SIG-M5 treated with dmso at 0.1 percent for 504 hours (cell line): ENCODE data around the gene PLXND1.
A peak's percentile ranks its signal among the peaks of the same experiment; 100 is the strongest.

Source experiments
- DNase-seq: peaks from one replicate; lab custom pipeline; 2025; ENCODE audit not compliant: unreplicated experiment; lab: John Stamatoyannopoulos, UW

The PLXND1 gene

GRCh38 chr3:129603561-129603942, 2.9 kb downstream of the PLXND1 start:
- DNase-seq: no peak

GRCh38 chr3:129602730-129603560, 3.5 kb downstream of the PLXND1 start:
- peak; percentile 18 for DNase-seq

- no peak for DNase-seq
Measured at GRCh38 chr3:129602309-129602708, 4.2 kb downstream of the PLXND1 start.

- no peak for DNase-seq
Measured at GRCh38 chr3:129601713-129602112, 4.8 kb downstream of the PLXND1 start.

DNA sequence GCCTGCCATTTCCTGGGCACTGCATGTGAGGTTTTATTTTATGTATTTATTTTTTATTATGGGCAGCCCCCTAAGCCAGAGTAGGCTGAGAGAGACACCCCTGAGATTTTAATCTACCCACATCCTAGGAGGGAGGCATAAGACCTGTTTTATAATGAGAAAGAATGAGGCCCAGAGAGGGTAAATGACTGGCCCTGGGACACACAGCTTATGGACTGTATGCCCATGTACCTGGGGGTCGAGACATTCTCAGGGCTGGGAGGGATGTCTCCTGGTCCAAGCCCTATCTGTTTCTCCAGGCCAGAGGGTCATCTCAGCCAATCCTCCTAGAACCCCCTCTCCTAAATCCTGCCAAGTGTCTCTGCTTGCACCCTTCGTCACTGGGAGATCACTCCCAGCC, 6.1 kb downstream of the PLXND1 start:
- no peak for DNase-seq

DNA sequence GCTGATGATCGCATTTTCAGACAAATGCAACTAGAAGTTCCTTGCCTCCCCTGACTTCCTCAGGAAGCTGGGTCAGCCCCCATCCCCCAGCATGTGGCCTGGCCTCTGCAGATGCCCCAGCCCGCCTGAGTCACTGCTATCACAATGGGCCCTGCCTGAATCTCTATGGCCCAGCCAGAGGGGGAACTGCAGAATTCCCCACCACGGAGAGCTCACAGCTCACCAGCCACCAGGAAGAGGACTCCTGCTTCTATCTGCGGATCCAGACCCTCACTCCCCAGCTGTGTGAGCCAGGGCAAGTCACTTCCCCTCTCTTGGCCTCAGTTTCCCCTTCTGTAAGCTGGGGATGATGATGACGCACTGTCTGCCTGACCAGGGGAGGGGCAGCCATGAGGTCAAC, 6.9 kb downstream of the PLXND1 start:
- peak; percentile 50 for DNase-seq

GRCh38 chr3:129599073-129599472, 7.4 kb downstream of the PLXND1 start:
- DNase-seq: no peak

GRCh38 chr3:129598484-129598883, 8.0 kb downstream of the PLXND1 start:
- DNase-seq: no peak

DNA sequence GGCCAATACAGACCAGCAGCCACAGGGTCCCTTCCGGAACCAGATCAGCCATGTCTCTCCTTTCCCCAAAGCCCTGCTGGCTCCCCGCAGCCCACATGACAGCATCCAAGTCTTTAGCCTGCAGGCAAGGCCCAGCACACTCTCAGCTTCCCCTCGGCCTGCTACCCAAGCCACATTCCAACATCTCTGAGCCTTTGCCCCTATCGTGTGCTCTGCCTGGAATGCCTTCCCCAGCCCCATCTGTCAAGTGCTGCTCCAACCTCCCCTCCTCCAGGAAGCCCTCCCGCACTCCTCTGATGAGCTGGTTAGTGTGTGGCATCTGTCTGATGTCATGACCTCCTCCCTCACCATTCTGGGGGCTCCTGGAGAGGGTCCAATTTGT, 8.5 kb downstream of the PLXND1 start:
- no peak for DNase-seq

- DNase-seq: no peak
Measured at GRCh38 chr3:129597087-129597999, 9.1 kb downstream of the PLXND1 start.

- DNase-seq: no peak
Measured at GRCh38 chr3:129596194-129597086, 10.0 kb downstream of the PLXND1 start.

DNA sequence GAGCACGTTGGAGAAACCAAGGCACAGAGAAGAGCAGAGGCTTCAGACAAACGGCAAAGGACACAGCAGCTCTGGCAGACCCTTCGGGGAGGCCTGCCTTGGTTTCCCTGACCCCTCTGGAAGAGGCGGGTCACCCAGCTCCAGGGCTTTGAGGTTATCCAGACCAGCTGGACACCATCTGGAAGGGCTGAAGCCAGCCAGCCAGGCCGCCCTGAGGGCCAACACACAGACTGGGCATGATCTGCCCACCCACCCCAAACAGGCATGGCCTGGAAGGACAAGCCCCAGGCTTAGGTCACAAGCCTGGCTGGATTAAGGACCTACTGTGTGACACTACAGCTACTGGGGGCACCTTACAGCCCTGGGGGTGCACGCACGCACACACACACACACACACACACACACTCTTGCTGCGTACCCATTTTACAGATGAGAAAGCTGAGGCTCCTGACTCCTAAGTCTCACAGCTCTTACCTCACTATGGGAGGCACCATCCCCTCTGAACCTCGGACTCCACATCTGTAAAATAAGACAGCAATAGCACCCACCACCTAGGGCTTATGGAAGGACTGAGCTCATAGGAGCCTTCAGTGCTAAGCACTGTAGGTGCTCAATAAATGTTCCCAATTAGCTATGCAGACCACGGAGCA, 10.8 kb downstream of the PLXND1 start:
- DNase-seq: no peak

GRCh38 chr3:129594907-129595390, 11.5 kb downstream of the PLXND1 start:
- no peak for DNase-seq

DNA sequence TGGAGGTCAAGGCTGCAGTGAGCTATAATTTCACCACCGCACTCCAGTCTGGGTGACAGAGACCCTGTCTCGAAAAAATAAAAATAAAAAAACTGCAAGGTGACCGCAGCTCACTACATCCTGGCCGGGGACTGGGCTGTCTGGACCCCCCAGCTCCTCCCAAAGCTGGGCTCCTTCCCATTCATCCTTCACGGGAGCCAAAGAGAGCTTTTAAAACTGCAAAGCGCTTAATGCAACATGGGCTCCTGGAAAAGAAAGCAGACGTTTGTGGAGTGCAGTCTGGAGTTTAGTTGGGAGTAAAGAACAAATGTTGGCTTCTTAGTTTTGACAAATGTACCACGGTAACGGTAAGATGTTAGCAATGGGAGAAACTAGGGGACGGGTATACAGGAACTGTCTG, 12.1 kb downstream of the PLXND1 start:
- no peak for DNase-seq

DNA sequence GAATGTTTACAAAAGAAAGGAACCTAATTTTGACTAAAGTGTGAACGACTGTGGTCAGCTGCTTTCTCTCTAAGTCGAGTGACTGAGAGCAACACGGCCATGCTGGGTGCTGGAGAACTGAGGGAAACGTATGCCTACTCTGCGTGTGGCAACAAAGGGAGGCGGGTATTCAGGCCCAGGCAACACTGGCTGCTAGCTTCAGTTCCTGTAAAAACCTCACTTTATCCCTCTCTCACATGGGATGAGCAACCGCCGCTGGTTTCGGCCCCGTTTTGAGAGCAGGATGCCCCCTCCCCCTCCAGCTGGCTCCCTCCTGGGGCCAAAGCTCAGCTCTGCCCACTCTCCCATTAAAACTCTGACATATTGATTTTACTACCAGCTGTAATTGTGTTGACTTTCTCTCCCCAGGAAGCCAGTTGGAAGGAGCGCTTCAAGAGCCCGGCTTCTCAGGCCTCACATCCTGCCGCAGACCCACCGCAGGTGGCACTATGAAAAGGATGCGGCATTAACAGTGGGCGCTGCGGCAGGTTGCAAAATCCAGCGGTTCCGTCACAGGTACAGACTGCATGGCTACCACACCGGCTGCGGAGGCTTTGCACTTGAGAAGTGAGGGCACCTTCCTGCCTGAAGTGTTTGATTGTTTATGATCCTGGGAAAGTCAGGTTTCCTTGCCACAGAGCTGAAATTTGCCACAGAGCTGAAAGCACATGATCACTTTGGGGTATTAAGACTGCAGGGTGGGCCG, 12.7 kb downstream of the PLXND1 start:
- no peak for DNase-seq

GRCh38 chr3:129593230-129593594, 13.3 kb downstream of the PLXND1 start:
- no peak for DNase-seq

DNA sequence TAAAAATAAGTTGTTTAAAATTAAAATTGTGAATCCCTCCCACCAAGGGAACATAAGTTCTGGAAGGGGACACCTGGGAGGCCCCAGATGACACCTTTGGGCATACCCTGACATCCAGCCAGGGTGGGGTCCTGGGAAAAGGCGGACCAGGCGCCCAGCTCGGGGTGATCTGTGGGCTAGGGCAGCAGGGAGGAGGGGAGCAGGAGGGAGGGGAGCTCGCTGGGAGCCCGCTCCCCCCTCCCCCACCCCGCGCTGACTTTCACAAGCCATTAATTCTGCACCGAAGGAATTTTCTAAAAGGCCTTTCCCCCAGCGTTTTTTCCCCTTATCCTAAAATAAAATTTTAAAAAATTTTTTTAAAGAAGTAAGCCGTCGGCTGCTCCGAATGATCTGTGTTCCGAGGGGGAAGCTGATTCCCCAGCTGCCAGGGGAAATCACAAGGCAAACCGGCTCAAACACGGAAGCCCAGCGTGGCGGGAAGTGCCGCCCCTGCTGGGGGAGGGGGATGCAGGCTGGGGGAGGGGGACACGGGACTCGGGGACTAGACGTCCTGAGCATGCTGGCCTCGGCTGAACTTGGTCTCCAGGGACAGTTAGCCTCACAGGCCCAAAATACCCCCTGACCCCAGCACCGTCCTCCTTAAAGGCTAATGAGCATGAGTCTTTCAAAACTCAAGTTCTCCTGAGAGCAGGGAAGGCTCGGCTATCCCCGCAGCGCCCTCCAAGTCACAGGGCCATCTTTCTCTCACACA, 13.9 kb downstream of the PLXND1 start:
- DNase-seq: no peak

- DNase-seq: no peak
Measured at GRCh38 chr3:129591932-129592331, 14.5 kb downstream of the PLXND1 start.

DNA sequence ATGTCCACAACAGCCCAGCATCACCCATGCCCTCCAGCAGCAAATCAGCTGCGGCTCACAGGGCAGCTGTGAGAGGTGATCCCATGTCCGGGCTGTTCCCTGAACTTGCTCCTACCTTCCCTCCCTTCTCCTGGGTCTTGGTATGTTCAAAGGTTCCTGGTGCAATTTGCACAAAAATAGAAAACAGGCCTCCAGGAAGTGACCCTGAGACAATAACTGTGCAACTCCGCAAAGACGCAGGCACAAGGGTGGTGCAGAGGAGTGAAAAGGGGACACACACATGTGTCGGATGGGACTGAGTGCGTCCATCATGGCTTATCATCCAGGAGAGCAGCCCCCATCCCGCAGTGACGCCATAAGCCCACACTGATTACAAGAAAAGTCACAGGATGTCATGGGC, 16.3 kb downstream of the PLXND1 start:
- DNase-seq: no peak
